Smooth muscle cell (in vitro differentiated cells): ENCODE measurements around the gene LAMA1. TPM values are rescaled to one million over a fixed set of nuclear protein-coding genes. Genes with fewer than 3 reads are reported as not detected.

ENCODE experiments used
- DNase-seq: peaks from one replicate; lab custom pipeline; 2025; ENCODE audit not compliant: unreplicated experiment; lab: John Stamatoyannopoulos, UW
- H2AFZ ChIP-seq: fragments of 200-600 bp; sonication (generic); 2 replicates; pipeline ENCODE4 v1.6.0; 2016; ENCODE audit warnings: antibody characterized with exemption, low read depth, mild to moderate bottlenecking
- H3F3A ChIP-seq: fragments of 200-600 bp; sonication (generic); 2 replicates; pipeline ENCODE4 v1.6.0; 2017; ENCODE audit warnings: antibody characterized with exemption, low read depth
- H3K27ac ChIP-seq: fragments of 200-600 bp; sonication (generic); 2 replicates; pipeline ENCODE4 v1.5.1; 2016; ENCODE audit warnings: low read depth, mild to moderate bottlenecking
- H3K27me3 ChIP-seq: fragments of 200-600 bp; sonication (generic); 2 replicates; pipeline ENCODE4 v1.6.1; 2016; ENCODE audit warnings: low read depth, mild to moderate bottlenecking
- H3K36me3 ChIP-seq: fragments of 200-600 bp; sonication (generic); 2 replicates; pipeline ENCODE4 v1.5.1; 2016; ENCODE audit warnings: low read depth
- H3K4me1 ChIP-seq: fragments of 200-600 bp; sonication (generic); 2 replicates; pipeline ENCODE4 v1.5.1; 2016; ENCODE audit warnings: low read depth
- H3K4me2 ChIP-seq: fragments of 200-600 bp; sonication (generic); 2 replicates; pipeline ENCODE4 v1.6.0; 2016; ENCODE audit warnings: mild to moderate bottlenecking
- H3K4me3 ChIP-seq: fragments of 200-600 bp; sonication (generic); 2 replicates; pipeline ENCODE4 v1.5.1; 2016; ENCODE audit warnings: mild to moderate bottlenecking
- H3K79me2 ChIP-seq: fragments of 200-600 bp; sonication (generic); 2 replicates; pipeline ENCODE4 v1.6.0; 2016; ENCODE audit warnings: low read depth, mild to moderate bottlenecking
- H3K9ac ChIP-seq: fragments of 200-600 bp; sonication (generic); 2 replicates; pipeline ENCODE4 v1.6.0; 2016; ENCODE audit warnings: low read depth
- H3K9me3 ChIP-seq: fragments of 200-600 bp; sonication (generic); replicated peaks from 2 replicates; pipeline ENCODE4 v1.5.1; 2016; ENCODE audit warnings: low read depth
- H4K20me1 ChIP-seq: fragments of 200-600 bp; sonication (generic); 2 replicates; pipeline ENCODE4 v1.6.0; 2016; ENCODE audit warnings: low read depth
- CTCF ChIP-seq: fragments of 200-600 bp; sonication (generic); IDR thresholded peaks from 2 replicates; pipeline ENCODE4 v1.5.1; 2017; ENCODE audit warnings: borderline replicate concordance, mild to moderate bottlenecking, antibody characterized with exemption; ENCODE audit not compliant: insufficient read depth, poor library complexity, severe bottlenecking
- WGBS: methylation state at CpG from one replicate; pipeline ENCODE4 v1.1.7; 2016; ENCODE audit warnings: low lambda C conversion rate; 5-methylcytosine and 5-hydroxymethylcytosine counted together
- polyA plus RNA-seq: library from polyadenylated mRNA; unstranded; fragments of >200 nt; fragmentation: Nextera tagmentation; extraction: Ambion mirVana; gene quantifications from 2 replicates; pipeline ENCODE4 v1.2.1, GENCODE V29; 2016
- total RNA-seq: library from RNA; depleted of rRNA; stranded (reverse); fragments of >200 nt; gene quantifications from 2 replicates; pipeline ENCODE4 v1.2.3, GENCODE V29; 2014

The LAMA1 gene
- total and polyA plus RNA-seq, 2 experiments from 2014 or later: 6.7 to 9.7 TPM

DNA sequence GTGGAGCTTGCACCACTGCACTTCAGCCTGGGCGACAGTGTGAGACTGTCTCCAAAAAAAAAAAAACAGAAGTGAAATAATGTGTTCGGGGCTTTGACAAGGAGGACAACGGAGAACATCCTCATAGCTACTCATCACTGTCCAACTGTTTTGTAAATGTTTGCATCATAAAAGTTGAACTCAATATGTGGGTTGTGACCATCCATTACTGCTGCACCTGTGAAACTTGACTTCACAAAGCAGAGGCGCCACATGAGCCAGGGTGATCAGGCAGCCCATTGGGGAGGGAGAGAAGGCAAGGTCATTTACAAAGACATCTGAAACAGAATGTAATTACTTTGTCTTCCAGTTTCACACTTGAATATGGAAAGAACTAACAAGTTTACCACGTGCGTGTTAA, 61.6 kb downstream of the LAMA1 start:
- H3K27me3 ChIP-seq: no peaks in the 10 kb centered on the region
- H3K79me2 ChIP-seq: no peaks in the 10 kb centered on the region
- H3K4me2 ChIP-seq: no peak overlapping the region
- H3K27ac ChIP-seq: no peak overlapping the region
- no peaks in the 10 kb centered on the region for H3K4me1 ChIP-seq
- DNase-seq: no peak
- H2AFZ ChIP-seq: no peak overlapping the region
- H3K36me3 ChIP-seq: no peaks in the 10 kb centered on the region
- H3F3A ChIP-seq: no peaks in the 10 kb centered on the region
- no peak overlapping the region for H3K4me3 ChIP-seq
- H3K9me3 ChIP-seq: no peaks in the 10 kb centered on the region
- no peak overlapping the region for H3K9ac ChIP-seq
- TF ChIP-seq CTCF: no peak
- H4K20me1 ChIP-seq: no peaks in the 10 kb centered on the region
- over 99% methylated on average over 6 of the region's 6 CpGs for WGBS

DNA sequence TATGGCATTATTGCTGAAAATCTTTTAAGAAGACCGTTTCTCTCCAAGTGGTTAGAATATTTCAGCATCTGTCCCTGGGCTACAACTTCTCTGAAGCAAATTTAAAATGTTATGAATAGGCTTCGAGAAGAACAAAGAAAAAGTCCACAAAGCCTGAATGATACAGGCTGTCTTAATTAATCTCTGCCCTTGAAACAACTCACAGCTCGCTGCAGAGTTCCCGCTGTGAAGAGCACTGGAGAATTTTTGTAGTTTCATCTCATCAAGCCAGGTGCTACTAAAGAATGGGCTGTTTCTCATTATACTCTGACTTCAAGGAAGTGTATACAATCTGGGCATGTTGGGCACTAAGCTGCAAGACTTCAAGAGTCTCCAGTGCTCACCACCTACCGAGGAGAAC, 67.6 kb downstream of the LAMA1 start:
- Histone ChIP-seq H3K4me3 (no peak overlapping the region), H3K36me3 (no peaks in the 10 kb centered on the region), H3F3A (no peaks in the 10 kb centered on the region), H3K4me2 (no peak overlapping the region), H3K27ac (no peak overlapping the region), H3K27me3 (no peaks in the 10 kb centered on the region), H3K4me1 (no peaks in the 10 kb centered on the region), H3K79me2 (no peaks in the 10 kb centered on the region), H3K9me3 (no peaks in the 10 kb centered on the region), H4K20me1 (no peaks in the 10 kb centered on the region), H3K9ac (no peak overlapping the region), H2AFZ (no peak overlapping the region)
- no peak for TF ChIP-seq CTCF
- 96% methylated on average over 5 of the region's 5 CpGs for WGBS
- no peak for DNase-seq

DNA sequence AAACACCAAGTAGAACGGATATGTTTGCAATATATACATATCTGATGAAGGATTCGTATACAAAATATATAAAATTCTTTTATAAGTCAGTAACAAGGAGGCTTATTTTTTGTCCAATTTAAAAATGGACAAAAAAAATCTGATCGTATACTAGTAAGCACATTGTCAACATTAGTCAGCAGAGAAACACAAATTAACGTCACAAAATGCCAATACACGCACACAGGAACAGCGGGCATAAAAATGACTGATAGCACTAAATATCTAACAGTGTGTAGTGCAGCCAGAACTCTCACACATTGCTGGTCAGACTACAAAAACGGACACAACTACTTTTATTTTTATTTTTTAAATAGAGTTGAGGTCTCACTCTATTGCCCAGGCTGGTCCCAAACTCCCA, 69.5 kb downstream of the LAMA1 start:
- no peaks in the 10 kb centered on the region for H3K27me3 ChIP-seq
- no peaks in the 10 kb centered on the region for H3K79me2 ChIP-seq
- H3K4me1 ChIP-seq: no peaks in the 10 kb centered on the region
- no peak overlapping the region for H3K27ac ChIP-seq
- no peaks in the 10 kb centered on the region for H4K20me1 ChIP-seq
- no peak overlapping the region for H3K4me3 ChIP-seq
- no peak for DNase-seq
- WGBS: 91% methylated on average over 7 of the region's 7 CpGs
- no peak overlapping the region for H3K9ac ChIP-seq
- H3K9me3 ChIP-seq: no peaks in the 10 kb centered on the region
- TF ChIP-seq CTCF: no peak
- H3K36me3 ChIP-seq: no peaks in the 10 kb centered on the region
- H2AFZ ChIP-seq: no peak overlapping the region
- no peak overlapping the region for H3K4me2 ChIP-seq
- H3F3A ChIP-seq: no peaks in the 10 kb centered on the region

DNA sequence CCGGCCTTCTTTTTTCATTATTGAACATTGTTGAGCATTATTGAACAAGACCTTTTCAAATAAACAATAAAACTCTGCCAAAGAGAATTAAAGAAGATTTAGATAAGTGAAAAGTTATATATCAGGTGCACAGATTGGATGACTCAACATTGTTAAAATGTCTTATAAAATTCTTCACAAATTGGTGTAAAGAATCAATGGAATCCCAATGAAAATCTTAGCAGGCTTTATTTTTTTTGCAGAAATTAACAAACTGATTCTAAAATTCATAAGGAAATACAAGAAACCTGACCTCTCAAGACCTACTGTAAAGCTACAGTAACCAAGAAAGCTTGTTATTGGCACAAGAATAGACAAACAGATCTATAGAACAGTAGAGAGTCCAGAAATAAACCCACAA, 70.3 kb downstream of the LAMA1 start:
- Histone ChIP-seq H3K79me2 (no peaks in the 10 kb centered on the region), H4K20me1 (no peaks in the 10 kb centered on the region), H3K9me3 (no peaks in the 10 kb centered on the region), H3K27me3 (no peaks in the 10 kb centered on the region), H3K27ac (no peak overlapping the region), H2AFZ (no peak overlapping the region), H3K4me1 (no peaks in the 10 kb centered on the region), H3K4me3 (no peak overlapping the region), H3F3A (no peaks in the 10 kb centered on the region), H3K9ac (no peak overlapping the region), H3K36me3 (no peaks in the 10 kb centered on the region), H3K4me2 (no peak overlapping the region)
- WGBS: 100% methylated on average over 1 of the region's 1 CpG
- no peak for DNase-seq
- no peak for TF ChIP-seq CTCF
